OCI-LY1 (cell line): ENCODE measurements around the gene PARD3B.

Experiments used
- H2AFZ ChIP-seq: fragments of 200-600 bp; sonication (generic), shearing (Covaris generic); 2 replicates; pipeline ENCODE4 v1.6.0; 2014; ENCODE audit warnings: antibody characterized with exemption, mild to moderate bottlenecking, low read length
- H3F3A ChIP-seq: fragments of 200-600 bp; sonication (generic), shearing (Covaris generic); 2 replicates; pipeline ENCODE4 v1.6.0; 2014; ENCODE audit warnings: mild to moderate bottlenecking, antibody characterized with exemption, low read length, moderate library complexity; ENCODE audit not compliant: insufficient read depth
- H3K27ac ChIP-seq: fragments of 200-600 bp; sonication (generic); 2 replicates; pipeline ENCODE4 v1.5.1; 2014; ENCODE audit warnings: low read length, mixed run types, mild to moderate bottlenecking, low read depth; ENCODE audit not compliant: poor library complexity, severe bottlenecking
- H3K27me3 ChIP-seq: fragments of 200-600 bp; sonication (generic); 2 replicates; pipeline ENCODE4 v1.6.0; 2014; ENCODE audit warnings: antibody characterized with exemption, mild to moderate bottlenecking, low read length, moderate library complexity; ENCODE audit not compliant: insufficient read depth
- H3K36me3 ChIP-seq: fragments of 200-600 bp; sonication (generic); 2 replicates; pipeline ENCODE4 v1.6.1; 2014; ENCODE audit warnings: mild to moderate bottlenecking, antibody characterized with exemption, low read length, moderate library complexity, mixed read lengths; ENCODE audit not compliant: insufficient read depth
- H3K4me1 ChIP-seq: fragments of 200-600 bp; sonication (generic); 2 replicates; pipeline ENCODE4 v1.5.1; 2014; ENCODE audit warnings: mild to moderate bottlenecking, low read length, moderate library complexity; ENCODE audit not compliant: insufficient read depth, severe bottlenecking
- H3K4me2 ChIP-seq: fragments of 200-600 bp; sonication (generic), shearing (Covaris generic); 2 replicates; pipeline ENCODE4 v1.6.1; 2014; ENCODE audit warnings: low read length
- H3K4me3 ChIP-seq: fragments of 200-600 bp; sonication (generic); 2 replicates; pipeline ENCODE4 v1.5.1; 2014; ENCODE audit warnings: low read length, low read depth, mild to moderate bottlenecking, mixed read lengths; ENCODE audit not compliant: poor library complexity, severe bottlenecking
- H3K79me2 ChIP-seq: fragments of 200-600 bp; shearing (Covaris generic); 2 replicates; pipeline ENCODE4 v1.6.1; 2016; ENCODE audit warnings: mixed run types, low read length, mixed read lengths; ENCODE audit not compliant: insufficient read depth
- H3K9ac ChIP-seq: fragments of 200-600 bp; sonication (generic), shearing (Covaris generic); 2 replicates; pipeline ENCODE4 v1.6.1; 2014; ENCODE audit warnings: mild to moderate bottlenecking, low read length, mixed read lengths
- H3K9me2 ChIP-seq: fragments of 200-600 bp; sonication (generic), shearing (Covaris generic); 2 replicates; pipeline ENCODE4 v1.6.1; 2014; ENCODE audit warnings: low read depth, mild to moderate bottlenecking, low read length, mixed read lengths
- H3K9me3 ChIP-seq: fragments of 200-600 bp; shearing (Covaris generic); 2 replicates; pipeline ENCODE4 v1.6.1; 2014; ENCODE audit warnings: low read length, mixed read lengths
- H4K20me1 ChIP-seq: fragments of 200-600 bp; sonication (generic), shearing (Covaris generic); 2 replicates; pipeline ENCODE4 v1.6.0; 2016; ENCODE audit warnings: mild to moderate bottlenecking, low read length; ENCODE audit not compliant: insufficient read depth
- CTCF ChIP-seq: fragments of 200-600 bp; sonication (generic), shearing (Covaris generic); IDR thresholded peaks from 2 replicates; pipeline ENCODE4 v1.5.1; 2017; ENCODE audit warnings: mild to moderate bottlenecking, antibody characterized with exemption, low read length, moderate library complexity, mixed read lengths
- EZH2 ChIP-seq: fragments of 200-600 bp; sonication (generic), shearing (Covaris generic); IDR thresholded peaks from 2 replicates; pipeline ENCODE4 v1.8.0; 2017; ENCODE audit warnings: borderline replicate concordance, mixed run types, mild to moderate bottlenecking, antibody characterized with exemption, low read length, moderate library complexity, mixed read lengths

PARD3B gene

GRCh38 chr2:205169012-205169411, 623.7 kb downstream of the PARD3B start:
- no peaks in the 10 kb centered on the region for H3K27me3 ChIP-seq
- TF ChIP-seq EZH2 (no peak), CTCF (no peak)
- no peak overlapping the region for H3K4me3 ChIP-seq
- no peaks in the 10 kb centered on the region for H4K20me1 ChIP-seq
- H3K36me3 ChIP-seq = no peaks in the 10 kb centered on the region
- H3K9me2 ChIP-seq = no peaks in the 10 kb centered on the region
- H3K9me3 ChIP-seq = no peaks in the 10 kb centered on the region
- H3K4me1 ChIP-seq = no peaks in the 10 kb centered on the region
- H3F3A ChIP-seq = no peaks in the 10 kb centered on the region
- H3K4me2 ChIP-seq = no peak overlapping the region
- H3K9ac ChIP-seq = no peak overlapping the region
- no peak overlapping the region for H3K27ac ChIP-seq
- no peak overlapping the region for H2AFZ ChIP-seq
- H3K79me2 ChIP-seq = no peaks in the 10 kb centered on the region

GRCh38 chr2:205169464-205169863, 624.2 kb downstream of the PARD3B start:
- H3K27ac ChIP-seq = no peak overlapping the region
- no peaks in the 10 kb centered on the region for H3K79me2 ChIP-seq
- no peak overlapping the region for H2AFZ ChIP-seq
- no peak overlapping the region for H3K9ac ChIP-seq
- no peaks in the 10 kb centered on the region for H3K4me1 ChIP-seq
- H3K9me3 ChIP-seq = no peaks in the 10 kb centered on the region
- H3K27me3 ChIP-seq = no peaks in the 10 kb centered on the region
- H3K9me2 ChIP-seq = no peaks in the 10 kb centered on the region
- no peak overlapping the region for H3K4me2 ChIP-seq
- TF ChIP-seq CTCF (no peak), EZH2 (no peak)
- H3K36me3 ChIP-seq = no peaks in the 10 kb centered on the region
- H4K20me1 ChIP-seq = no peaks in the 10 kb centered on the region
- H3F3A ChIP-seq = no peaks in the 10 kb centered on the region
- H3K4me3 ChIP-seq = no peak overlapping the region

DNA sequence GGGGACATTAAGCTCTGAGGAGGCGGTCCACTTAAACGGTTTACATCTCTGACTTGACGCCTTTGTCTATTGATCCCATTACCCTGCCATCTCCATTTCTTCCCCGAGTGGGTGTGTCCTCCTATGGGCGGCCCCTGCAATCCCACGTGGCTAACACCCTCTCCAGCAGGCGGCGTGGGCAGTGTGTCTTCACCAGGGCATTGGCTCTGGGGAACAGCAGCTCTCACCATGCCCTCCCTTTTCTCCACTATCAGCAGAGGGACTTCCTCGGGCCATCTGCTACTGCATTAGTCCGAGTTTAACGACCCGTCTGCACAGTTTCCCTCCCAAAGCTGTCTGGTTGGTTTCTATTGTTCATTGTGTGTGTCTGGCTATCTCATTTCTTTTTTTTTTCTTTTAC, 625.1 kb downstream of the PARD3B start:
- Histone ChIP-seq H3K4me1 (no peaks in the 10 kb centered on the region), H3K79me2 (no peaks in the 10 kb centered on the region), H3K36me3 (no peaks in the 10 kb centered on the region), H2AFZ (no peak overlapping the region), H3K4me3 (no peak overlapping the region), H3K9me2 (no peaks in the 10 kb centered on the region), H3K27me3 (no peaks in the 10 kb centered on the region), H3K27ac (no peak overlapping the region), H3K9me3 (no peaks in the 10 kb centered on the region), H3F3A (no peaks in the 10 kb centered on the region), H3K9ac (no peak overlapping the region), H4K20me1 (no peaks in the 10 kb centered on the region), H3K4me2 (no peak overlapping the region)
- no peak for TF ChIP-seq CTCF
- no peak for TF ChIP-seq EZH2
